CD8-positive, alpha-beta memory T cell (primary cell): ENCODE results near the gene ACP2. TPM values are rescaled to one million over a fixed set of nuclear protein-coding genes. Genes with fewer than 3 reads are reported as not detected.

Source experiments
- CTCF ChIA-PET: fragments of 350-600 bp; sonication (Branson Sonifier 250); formaldehyde crosslinking; loops from one replicate; lab custom pipeline; 2021; ENCODE audit warnings: antibody characterized with exemption; lab: Charles Lee
- POLR2A ChIA-PET: fragments of 350-600 bp; sonication (Branson Sonifier 250); formaldehyde crosslinking; loops from one replicate; lab custom pipeline; 2021; ENCODE audit warnings: antibody characterized with exemption; lab: Charles Lee
- DNase-seq, 5 donors: peaks; one replicate each; pipeline versions ENCODE4 v3.0.0 to v3.0.0-alpha.2; 2020 to 2022; ENCODE audit warnings: mixed read lengths in 1 of 5
- H3K27ac ChIP-seq: one replicate; pipeline ENCODE4 v1.7.0; 2013; ENCODE audit warnings: low read depth, mild to moderate bottlenecking, low read length, moderate library complexity
- H3K27me3 ChIP-seq: 2 replicates; pipeline ENCODE4 v1.7.0; 2013; ENCODE audit warnings: low read length, mild to moderate bottlenecking; ENCODE audit not compliant: insufficient read depth, poor library complexity, severe bottlenecking
- H3K36me3 ChIP-seq: 2 replicates; pipeline ENCODE4 v1.7.0; 2013; ENCODE audit warnings: mild to moderate bottlenecking, low read length, moderate library complexity; ENCODE audit not compliant: insufficient read depth
- H3K4me1 ChIP-seq: 2 replicates; pipeline ENCODE4 v1.7.0; 2013; ENCODE audit warnings: mild to moderate bottlenecking, low read length, moderate library complexity; ENCODE audit not compliant: insufficient read depth
- H3K4me3 ChIP-seq: 2 replicates; pipeline ENCODE4 v1.7.0; 2013; ENCODE audit warnings: mild to moderate bottlenecking, low read length
- H3K9me3 ChIP-seq: 2 replicates; pipeline ENCODE4 v1.7.0; 2013; ENCODE audit warnings: mild to moderate bottlenecking, low read length
- H3K27ac Mint-ChIP-seq, 8 donors: one replicate each; pipeline ENCODE4 v1.8.0; 2020 to 2021; ENCODE audit warnings: mixed read lengths in 8 of 8, mild to moderate bottlenecking in 6 of 8, inconsistent platforms in 3 of 8, moderate library complexity in 3 of 8
- H3K27me3 Mint-ChIP-seq, 2 donors: one replicate each; pipeline ENCODE4 v1.8.0; 2020 to 2021; ENCODE audit warnings: mixed read lengths in 2 of 2, mild to moderate bottlenecking in 1 of 2, moderate library complexity in 1 of 2
- H3K36me3 Mint-ChIP-seq, 3 donors: one replicate each; pipeline ENCODE4 v1.8.0; 2020 to 2021; ENCODE audit warnings: mixed read lengths in 3 of 3, inconsistent platforms in 1 of 3, mild to moderate bottlenecking in 1 of 3
- H3K4me1 Mint-ChIP-seq, 3 donors: one replicate each; pipeline ENCODE4 v1.8.0; 2020 to 2021; ENCODE audit warnings: mixed read lengths in 3 of 3, inconsistent platforms in 1 of 3, mild to moderate bottlenecking in 1 of 3
- H3K4me3 Mint-ChIP-seq, 7 donors: one replicate each; pipeline ENCODE4 v1.8.0; 2020 to 2021; ENCODE audit warnings: mixed read lengths in 7 of 7, mild to moderate bottlenecking in 6 of 7, moderate library complexity in 4 of 7, inconsistent platforms in 2 of 7
- H3K9me3 Mint-ChIP-seq, 5 donors: one replicate each; pipeline ENCODE4 v1.8.0; 2020 to 2022; ENCODE audit warnings: mixed read lengths in 5 of 5, mild to moderate bottlenecking in 3 of 5, moderate library complexity in 2 of 5, inconsistent platforms in 1 of 5
- polyA plus RNA-seq: library from polyadenylated mRNA; unstranded; fragments of 300-500 nt; fragmentation: Illumina TruSeq; gene quantifications from one replicate; pipeline ENCODE4 v1.2.3, GENCODE V29; 2021
- total RNA-seq, 2 experiments: library from RNA; stranded (reverse); gene quantifications; one replicate each; pipeline ENCODE4 v1.2.3, GENCODE V29; 2021

Gene ACP2
- total and polyA plus RNA-seq, 3 experiments from 2014 or later = 14.6 to 24.5 (median 24.1) TPM

DNA sequence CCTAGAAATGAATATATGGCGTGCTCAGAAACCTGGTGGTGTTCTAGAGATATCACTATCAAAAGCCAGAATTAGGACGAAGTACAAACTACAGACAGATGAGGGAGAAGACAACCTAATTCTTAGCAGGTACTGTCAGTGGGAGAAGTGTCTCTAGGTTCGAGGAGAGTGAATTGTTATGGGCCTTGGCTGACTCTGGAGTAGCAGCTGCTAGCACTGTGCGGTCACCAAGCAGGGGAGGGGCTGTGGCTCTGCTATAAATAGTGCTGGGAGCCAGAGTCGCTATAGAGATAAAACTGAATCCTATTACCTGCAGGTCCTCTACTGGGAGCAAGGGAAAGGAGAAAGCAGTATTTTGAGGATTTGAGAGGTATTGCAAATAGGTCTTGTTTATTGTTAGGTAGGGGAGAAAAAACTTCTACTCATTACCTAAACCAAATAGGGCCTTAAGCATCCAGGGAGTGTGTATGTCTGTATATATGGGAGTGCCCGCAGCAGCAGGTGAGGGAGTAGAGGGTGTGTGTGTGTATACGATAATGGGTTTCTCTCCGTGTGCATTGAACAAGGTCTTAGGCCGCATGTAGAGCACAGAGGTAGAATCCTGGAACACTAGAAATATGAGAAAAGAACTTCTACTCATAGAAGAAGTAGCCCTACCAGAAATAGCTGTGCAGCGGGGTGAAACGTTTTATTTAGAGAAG is 23.5 kb upstream of the ACP2 start:
- Histone ChIP-seq H3K27me3 (no peaks in the 10 kb centered on the region), H3K9me3 (no peaks in the 10 kb centered on the region), H3K4me1 (peaks cover 34% of the 10 kb centered on the region), H3K4me3 (peak overlapping the region; percentile 60), H3K27ac (peak overlapping the region; percentile 58), H3K36me3 (peaks cover 34% of the 10 kb centered on the region)
- Mint-ChIP-seq H3K4me3 (peak overlapping the region; percentile 78 to 95 (median 88)), H3K4me1 (peaks cover 49 to 59% (median 53%) of the 10 kb centered on the region in 3 donors), H3K27me3 (no peaks in the 10 kb centered on the region), H3K36me3 (peaks cover 3 to 48% (median 4%) of the 10 kb centered on the region in 3 donors), H3K9me3 (no peaks in the 10 kb centered on the region), H3K27ac (peak overlapping the region; percentile 60 to 89 (median 78))
- POLR2A ChIA-PET = interaction anchor here (1.0 kb wide), 1 partner anchor 58 kb away, joined by 10 read pairs; the partner anchor contains the start of gene DDB2
- CTCF ChIA-PET = interaction anchor here (0.7 to 2.4 kb wide), 6 partner anchors 13 to 94 kb away, joined by 3 to 9 read pairs (median 5); partner anchors contain the start of gene ACP2
- no peak for DNase-seq

DNA sequence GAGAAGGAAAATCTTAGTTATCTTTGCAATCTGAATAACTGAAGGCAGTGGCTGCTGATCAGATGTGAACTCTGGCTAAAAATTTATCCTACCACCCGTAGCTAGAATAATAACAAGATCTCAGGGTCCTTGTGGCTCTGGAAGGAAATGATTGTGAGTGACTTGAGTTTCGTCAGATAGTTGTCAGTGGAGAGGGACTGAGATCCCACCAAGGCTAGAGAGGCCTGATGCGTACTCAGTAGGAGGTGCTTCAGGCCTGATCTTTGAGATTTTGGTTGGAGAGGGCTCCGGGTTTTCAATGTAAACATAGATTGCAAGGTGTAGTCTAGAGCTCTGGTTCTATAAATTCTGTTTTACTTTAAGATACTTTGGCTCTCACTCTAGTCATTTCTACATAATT is 22.7 kb upstream of the ACP2 start:
- peaks cover 34% of the 10 kb centered on the region for H3K4me1 ChIP-seq
- POLR2A ChIA-PET = interaction anchor here (0.6 to 1.5 kb wide), 7 partner anchors 9 to 384 kb away, joined by 3 to 8 read pairs (median 3); partner anchors contain the start of genes ACP2, ARFGAP2 and DDB2
- Mint-ChIP-seq H3K27me3 (no peaks in the 10 kb centered on the region), H3K27ac (peak overlapping the region; percentile 33 to 89 (median 86)), H3K4me3 (peak overlapping the region; percentile 78 to 95 (median 88)), H3K4me1 (peaks cover 49 to 57% (median 53%) of the 10 kb centered on the region in 3 donors), H3K9me3 (no peaks in the 10 kb centered on the region), H3K36me3 (peaks cover 2 to 40% (median 4%) of the 10 kb centered on the region in 3 donors)
- no peaks in the 10 kb centered on the region for H3K9me3 ChIP-seq
- no peak for DNase-seq
- no peaks in the 10 kb centered on the region for H3K27me3 ChIP-seq
- peaks cover 27% of the 10 kb centered on the region for H3K36me3 ChIP-seq
- CTCF ChIA-PET = interaction anchor here (0.8 to 2.4 kb wide), 7 partner anchors 12 to 99 kb away, joined by 3 to 9 read pairs (median 4); partner anchors contain the start of genes ACP2 and DDB2
- H3K27ac ChIP-seq = peak overlapping the region; percentile 58
- H3K4me3 ChIP-seq = peak overlapping the region; percentile 60

DNA sequence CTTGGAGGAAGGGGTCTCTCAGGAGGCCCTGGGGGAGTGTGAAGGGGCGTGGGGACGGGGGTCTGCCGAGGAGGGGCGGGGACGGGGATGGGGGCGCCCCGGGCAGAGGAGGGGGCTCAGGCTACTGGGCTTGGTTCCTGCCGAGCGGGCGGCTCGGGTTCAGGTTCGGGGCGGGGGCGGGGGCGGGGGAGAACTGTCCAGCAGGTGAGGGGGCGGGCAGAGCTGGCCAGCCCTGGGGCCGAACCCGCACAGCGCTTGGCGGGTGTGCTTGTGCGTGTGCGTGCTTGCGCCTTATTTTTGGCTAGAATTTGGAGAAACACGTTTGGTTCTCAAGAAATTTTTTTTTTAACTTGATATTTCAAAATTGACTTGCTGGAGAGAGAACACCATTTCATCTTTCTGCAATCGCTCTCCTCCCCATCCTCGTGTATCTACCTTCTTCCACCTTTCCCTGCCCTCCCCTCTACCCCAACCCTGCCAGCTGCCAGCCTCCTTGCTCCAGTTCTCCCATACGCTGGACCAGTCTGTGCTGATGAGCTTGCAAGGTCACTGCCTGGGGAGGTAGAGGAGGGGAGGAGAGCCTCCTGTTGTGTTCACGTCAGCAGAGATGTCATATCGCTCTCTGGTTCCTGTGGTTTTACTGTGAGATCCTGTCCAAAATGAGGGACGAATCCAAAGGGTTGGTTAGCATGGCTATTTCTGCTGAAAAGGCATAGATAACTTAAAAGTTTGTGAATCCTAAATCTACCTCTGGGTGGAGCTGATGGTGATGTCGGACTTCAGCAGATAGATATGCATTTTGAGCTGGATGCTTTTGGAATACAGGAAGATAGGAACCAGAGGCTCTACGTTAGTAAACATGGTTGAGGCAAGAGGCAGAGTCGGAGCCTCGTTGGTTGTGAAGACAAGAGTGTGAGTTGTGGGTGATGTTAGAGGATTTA is 22.0 kb upstream of the ACP2 start:
- ChIA-PET CTCF (interaction anchor here (0.8 to 2.4 kb wide), 6 partner anchors 12 to 99 kb away, joined by 3 to 9 read pairs (median 5); partner anchors contain the start of gene DDB2), POLR2A (interaction anchor here (0.6 to 1.5 kb wide), 7 partner anchors 10 to 383 kb away, joined by 3 to 8 read pairs (median 3); partner anchors contain the start of genes ACP2, ARFGAP2 and DDB2)
- Histone ChIP-seq H3K4me1 (peaks cover 34% of the 10 kb centered on the region), H3K36me3 (peaks cover 19% of the 10 kb centered on the region), H3K27ac (peak overlapping the region; percentile 83), H3K9me3 (no peaks in the 10 kb centered on the region), H3K27me3 (no peaks in the 10 kb centered on the region), H3K4me3 (peak overlapping the region; percentile 66)
- Mint-ChIP-seq H3K36me3 (peaks cover 0 to 33% (median 4%) of the 10 kb centered on the region in 3 donors), H3K4me1 (peaks cover 49 to 58% (median 53%) of the 10 kb centered on the region in 3 donors), H3K9me3 (no peaks in the 10 kb centered on the region), H3K27ac (peak overlapping the region; percentile 71 to 89 (median 86)), H3K27me3 (no peaks in the 10 kb centered on the region), H3K4me3 (peak overlapping the region; percentile 78 to 95 (median 88))
- DNase-seq = peak; percentile 20 to 57 (median 39)

DNA sequence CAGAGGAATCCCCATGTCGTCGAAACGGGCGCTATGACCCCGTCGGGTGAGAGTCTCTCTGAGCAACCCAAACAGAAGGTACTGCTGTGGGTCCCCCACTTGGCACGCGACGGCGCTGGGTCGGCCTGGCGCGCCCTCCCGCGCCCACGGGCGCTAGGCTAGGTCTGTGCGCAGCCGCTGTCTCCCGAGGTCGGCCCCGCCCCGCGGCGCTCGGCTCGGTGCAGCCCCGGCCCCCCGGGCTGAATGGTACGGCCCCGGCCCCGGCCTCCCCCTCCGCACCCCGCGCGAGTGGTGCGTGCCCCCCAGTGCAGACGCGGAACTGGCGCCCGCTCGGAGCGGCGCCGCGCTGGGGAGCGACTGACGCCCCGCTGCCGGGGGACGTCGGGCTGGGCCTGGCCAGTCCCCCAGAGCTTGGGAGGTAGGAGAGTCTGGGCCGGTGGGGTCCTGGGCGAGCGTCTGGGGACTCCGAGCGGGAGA is 21.3 kb upstream of the ACP2 start, which contains the start of gene MADD:
MADD (plus strand) TSS at position 305 of the 477 bp plus-strand sequence.
- Mint-ChIP-seq H3K4me1 (peaks cover 52 to 63% (median 58%) of the 10 kb centered on the region in 3 donors), H3K27ac (peak within 1 kb of the TSS; percentile 79 to 98 (median 93)), H3K4me3 (peak within 1 kb of the TSS; percentile 78 to 95 (median 89)), H3K9me3 (no peaks in the 10 kb centered on the region), H3K36me3 (peaks cover 0 to 26% (median 4%) of the 10 kb centered on the region in 3 donors), H3K27me3 (no peaks in the 10 kb centered on the region)
- POLR2A ChIA-PET = interaction anchor here (1.4 to 1.5 kb wide), 2 partner anchors 21 to 92 kb away, joined by 7 to 8 read pairs; partner anchors contain the start of genes ACP2 and ARFGAP2
- CTCF ChIA-PET = interaction anchor here (0.6 to 2.4 kb wide), 2 partner anchors 10 to 92 kb away, joined by 3 to 8 read pairs; no protein-coding TSS in a partner anchor
- Histone ChIP-seq H3K27me3 (no peaks in the 10 kb centered on the region), H3K36me3 (peaks cover 12% of the 10 kb centered on the region), H3K27ac (peak within 1 kb of the TSS; percentile 83), H3K4me3 (peak within 1 kb of the TSS; percentile 66), H3K9me3 (no peaks in the 10 kb centered on the region), H3K4me1 (peaks cover 34% of the 10 kb centered on the region)
- DNase-seq = peak; percentile 87 to 94 (median 91)

DNA sequence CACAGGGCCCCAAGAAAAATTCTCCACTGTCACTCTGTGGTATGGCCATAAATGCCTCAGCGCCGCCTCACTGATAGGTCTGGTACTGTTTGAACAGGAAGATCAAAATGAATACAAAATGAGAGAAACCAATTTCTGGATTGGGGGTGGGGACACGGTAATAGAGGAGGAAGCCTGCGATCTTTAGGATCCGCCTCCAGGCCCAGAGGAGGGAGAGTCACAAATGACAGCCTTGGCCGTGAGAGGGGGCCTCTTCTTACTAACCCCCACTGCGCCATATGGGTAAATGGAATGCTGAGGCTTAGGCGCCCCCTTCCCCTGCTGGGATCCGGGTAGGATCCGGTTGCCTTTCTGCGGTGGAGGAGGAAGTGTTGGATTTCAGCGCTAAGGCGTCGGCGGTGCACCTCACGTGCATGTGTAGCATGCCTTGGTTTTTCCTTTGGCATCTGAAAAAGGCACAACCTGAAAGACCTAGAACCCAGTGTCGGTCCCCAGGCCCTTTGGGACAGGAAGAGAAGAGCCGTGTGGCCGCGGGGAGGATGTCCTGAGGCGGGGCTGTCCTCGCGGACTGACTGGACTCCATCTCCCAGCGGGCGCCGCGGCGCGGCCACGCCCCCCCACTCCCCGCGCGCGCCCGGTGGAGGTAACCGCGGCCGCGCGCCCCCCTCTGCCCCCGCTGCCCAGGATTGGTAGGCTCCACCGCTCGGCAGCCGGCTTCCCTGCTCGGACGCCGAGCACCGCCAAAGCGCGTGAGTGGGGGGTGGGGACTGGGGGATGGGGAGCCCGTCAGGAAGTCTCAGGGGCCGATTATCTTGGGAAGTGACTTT is 20.6 kb upstream of the ACP2 start:
- ChIA-PET CTCF (interaction anchor here (0.6 to 2.4 kb wide), 4 partner anchors 10 to 105 kb away, joined by 3 to 8 read pairs (median 3); no protein-coding TSS in a partner anchor), POLR2A (interaction anchor here (1.4 kb wide), 2 partner anchors 21 to 55 kb away, joined by 4 to 7 read pairs; partner anchors contain the start of genes ACP2 and DDB2)
- Histone ChIP-seq H3K36me3 (peaks cover 6% of the 10 kb centered on the region), H3K27ac (peak overlapping the region; percentile 83), H3K9me3 (no peaks in the 10 kb centered on the region), H3K4me1 (peaks cover 34% of the 10 kb centered on the region), H3K4me3 (peak overlapping the region; percentile 66), H3K27me3 (no peaks in the 10 kb centered on the region)
- peak overlapping the region; percentile 78 to 95 (median 89) for H3K4me3 Mint-ChIP-seq
- H3K27me3 Mint-ChIP-seq = no peaks in the 10 kb centered on the region
- peaks cover 48 to 62% (median 54%) of the 10 kb centered on the region in 3 donors for H3K4me1 Mint-ChIP-seq
- peaks cover 0 to 19% (median 0%) of the 10 kb centered on the region in 3 donors for H3K36me3 Mint-ChIP-seq
- H3K9me3 Mint-ChIP-seq = no peaks in the 10 kb centered on the region
- peak; percentile 74 to 90 (median 83) for DNase-seq
- peak overlapping the region; percentile 79 to 98 (median 93) for H3K27ac Mint-ChIP-seq

DNA sequence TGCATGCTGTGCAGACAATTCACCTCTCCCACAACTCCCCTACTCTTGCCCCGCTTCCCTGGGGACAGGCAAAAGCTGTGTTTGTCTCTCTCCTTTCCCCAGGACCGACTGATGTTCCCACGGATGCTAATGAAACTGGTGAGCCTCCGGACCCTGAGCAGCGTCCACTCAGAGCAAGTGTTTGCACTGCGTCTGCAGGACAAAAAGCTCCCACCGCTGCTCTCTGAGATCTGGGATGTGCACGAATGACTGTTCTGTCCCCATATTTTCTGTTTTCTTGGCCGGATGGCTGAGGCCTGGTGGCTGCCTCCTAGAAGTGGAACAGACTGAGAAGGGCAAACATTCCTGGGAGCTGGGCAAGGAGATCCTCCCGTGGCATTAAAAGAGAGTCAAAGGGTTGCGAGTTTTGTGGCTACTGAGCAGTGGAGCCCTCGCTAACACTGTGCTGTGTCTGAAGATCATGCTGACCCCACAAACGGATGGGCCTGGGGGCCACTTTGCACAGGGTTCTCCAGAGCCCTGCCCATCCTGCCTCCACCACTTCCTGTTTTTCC is 19.9 kb upstream of the ACP2 start:
- POLR2A ChIA-PET = interaction anchor here (1.4 kb wide), 2 partner anchors 20 to 54 kb away, joined by 4 to 7 read pairs; partner anchors contain the start of genes ACP2 and DDB2

More for the DNA sequence above, 19.9 kb upstream of the ACP2 start:
- Histone ChIP-seq H3K4me1 (peaks cover 34% of the 10 kb centered on the region), H3K27ac (peak overlapping the region; percentile 83), H3K9me3 (no peaks in the 10 kb centered on the region), H3K36me3 (no peaks in the 10 kb centered on the region), H3K27me3 (no peaks in the 10 kb centered on the region), H3K4me3 (peak overlapping the region; percentile 66)
- DNase-seq = no peak
- Mint-ChIP-seq H3K4me3 (peak overlapping the region; percentile 78 to 95 (median 89)), H3K36me3 (peaks cover 0 to 12% (median 0%) of the 10 kb centered on the region in 3 donors), H3K9me3 (no peaks in the 10 kb centered on the region), H3K27me3 (no peaks in the 10 kb centered on the region), H3K4me1 (peaks cover 43 to 56% (median 47%) of the 10 kb centered on the region in 3 donors), H3K27ac (peak overlapping the region; percentile 79 to 98 (median 93))
- CTCF ChIA-PET = interaction anchor here (1.0 to 1.4 kb wide), 3 partner anchors 11 to 106 kb away, joined by 3 to 4 read pairs (median 3); partner anchors contain the start of gene NR1H3
